ENCODE data around the gene CD200R1L.

CD200R1L gene

DNA sequence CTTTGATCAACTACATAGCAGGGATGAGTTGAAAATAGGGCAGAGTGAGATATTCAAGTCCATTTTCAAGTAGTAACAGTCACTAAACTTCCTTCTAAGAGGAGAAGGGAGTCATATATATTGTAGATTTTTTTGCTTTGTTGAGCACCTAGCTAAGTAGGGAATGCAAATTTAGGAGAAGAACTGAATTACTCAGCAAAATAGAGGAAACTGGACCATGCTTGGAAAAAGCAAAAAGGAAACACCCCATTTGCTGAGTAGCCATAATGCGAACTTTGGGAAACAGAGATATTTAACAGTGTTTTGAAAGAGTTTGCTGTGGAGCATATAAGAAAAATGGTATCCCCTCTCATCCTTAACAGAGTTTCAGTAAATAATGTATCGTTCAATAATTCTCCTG, 54.9 kb downstream of the CD200R1L start:
- no peak for DNase-seq (ENCODE audit: low spot score)

- DNase-seq (ENCODE audit: low spot score): no peak
These were observed 56.9 kb downstream of the CD200R1L start for GRCh38 chr3:112789787-112790186.

- DNase-seq (ENCODE audit: low spot score): no peak
These were observed 59.6 kb downstream of the CD200R1L start for GRCh38 chr3:112786881-112787579.

- DNase-seq (ENCODE audit: low spot score): no peak
These were observed 60.6 kb downstream of the CD200R1L start for GRCh38 chr3:112786002-112786590.

DNA sequence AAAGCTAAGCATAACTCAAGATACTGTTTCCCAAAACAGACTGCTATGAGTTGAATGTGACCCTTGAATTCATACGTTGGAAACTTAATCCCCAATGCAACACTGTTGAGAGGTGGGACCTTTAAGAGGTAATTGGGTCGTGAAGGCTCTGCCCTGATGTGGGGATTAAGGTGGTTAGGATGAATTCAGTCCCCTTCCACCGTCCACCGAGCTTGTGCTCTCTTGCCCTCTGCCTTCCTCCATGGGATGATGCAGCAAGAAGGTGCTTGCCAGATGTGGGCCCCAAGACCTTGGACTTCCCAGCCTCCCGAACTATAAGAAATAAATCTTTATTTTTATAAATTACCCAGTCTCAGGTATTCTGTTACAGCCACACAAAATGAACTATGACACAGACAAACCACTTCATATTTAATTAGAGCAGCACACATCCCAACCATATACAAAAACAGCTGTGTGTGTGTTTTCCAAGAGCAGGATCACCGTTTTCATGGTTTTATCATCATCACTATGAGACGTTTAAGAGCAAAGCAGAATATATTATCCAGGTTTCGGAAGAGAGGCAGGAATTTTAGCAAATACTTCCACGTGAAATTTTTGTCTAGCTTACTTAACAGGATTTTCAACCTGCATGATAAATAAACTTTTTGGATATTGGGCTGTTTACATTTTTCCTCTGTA, 61.2 kb downstream of the CD200R1L start:
- no peak for DNase-seq (ENCODE audit: low spot score)

GRCh38 chr3:112782491-112782890, 64.2 kb downstream of the CD200R1L start:
- DNase-seq (ENCODE audit: low spot score): no peak

- DNase-seq (ENCODE audit: low spot score): no peak
These were observed 65.1 kb downstream of the CD200R1L start for GRCh38 chr3:112781599-112781998.

DNA sequence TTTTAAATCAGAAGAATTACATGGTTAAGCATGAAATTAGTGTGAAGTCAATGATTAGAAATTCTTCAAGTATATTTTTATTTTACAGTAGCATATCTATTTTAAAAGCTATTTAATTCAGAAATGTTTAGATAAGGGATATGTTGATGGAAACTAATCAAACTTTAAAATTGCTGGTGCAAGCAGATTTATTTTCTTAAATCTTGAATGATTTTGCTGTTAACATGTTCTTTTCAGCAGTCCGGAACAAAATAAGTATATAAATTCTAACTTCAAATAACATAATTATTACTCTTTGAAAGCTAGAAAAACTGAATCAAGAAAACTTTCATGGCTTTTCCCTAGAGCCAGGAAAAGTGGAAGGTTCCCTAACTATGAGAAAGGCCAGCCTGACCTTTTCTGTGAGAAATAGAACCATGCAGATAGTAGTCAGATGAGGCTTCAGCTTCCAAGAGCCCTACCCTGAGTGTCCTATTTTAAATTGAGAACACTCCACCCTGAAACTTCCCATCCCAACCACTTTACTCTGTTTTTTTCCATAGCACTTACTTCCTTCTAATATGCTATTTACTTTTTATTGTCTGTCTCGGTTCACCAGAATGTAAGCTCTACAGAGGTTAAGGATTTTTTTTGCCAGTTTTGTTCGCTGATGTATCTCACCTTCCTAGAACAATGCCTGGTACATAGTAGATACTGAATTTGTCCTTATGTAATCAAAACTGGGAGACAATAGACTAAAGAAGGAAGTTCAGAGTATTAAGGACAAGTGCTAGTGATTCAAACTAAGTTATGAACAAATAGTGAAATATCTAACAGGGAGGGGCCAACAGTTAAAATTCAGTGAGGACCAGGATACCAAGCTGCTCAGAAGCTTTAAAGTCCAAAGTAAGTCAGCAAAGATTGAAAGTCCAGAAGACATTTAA, 66.8 kb downstream of the CD200R1L start:
- no peak for DNase-seq (ENCODE audit: low spot score)

DNA sequence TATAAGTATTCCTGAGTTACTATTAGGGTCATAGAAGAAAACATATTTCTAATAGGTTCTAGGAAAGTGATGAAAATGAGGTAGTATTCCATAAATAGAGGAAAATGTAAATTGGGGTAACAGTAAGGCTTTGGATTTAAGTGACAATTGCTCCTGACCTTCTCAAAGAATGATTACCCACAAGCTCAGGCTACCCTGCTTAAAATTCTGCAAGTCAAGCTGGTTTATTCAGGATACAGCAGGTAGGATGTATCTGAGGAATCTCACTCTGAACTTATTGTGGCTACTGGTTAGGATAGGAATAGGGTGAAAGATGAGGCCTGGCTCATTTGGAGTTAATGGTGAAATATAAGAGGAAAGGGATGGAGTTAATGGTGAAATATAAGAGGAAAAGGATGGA, 67.7 kb downstream of the CD200R1L start:
- no peak for DNase-seq (ENCODE audit: low spot score)

- no peak for DNase-seq (ENCODE audit: low spot score)
These were observed 68.2 kb downstream of the CD200R1L start for GRCh38 chr3:112778353-112778948.

- DNase-seq (ENCODE audit: low spot score): no peak
These were observed 68.9 kb downstream of the CD200R1L start for GRCh38 chr3:112777811-112778210.

DNA sequence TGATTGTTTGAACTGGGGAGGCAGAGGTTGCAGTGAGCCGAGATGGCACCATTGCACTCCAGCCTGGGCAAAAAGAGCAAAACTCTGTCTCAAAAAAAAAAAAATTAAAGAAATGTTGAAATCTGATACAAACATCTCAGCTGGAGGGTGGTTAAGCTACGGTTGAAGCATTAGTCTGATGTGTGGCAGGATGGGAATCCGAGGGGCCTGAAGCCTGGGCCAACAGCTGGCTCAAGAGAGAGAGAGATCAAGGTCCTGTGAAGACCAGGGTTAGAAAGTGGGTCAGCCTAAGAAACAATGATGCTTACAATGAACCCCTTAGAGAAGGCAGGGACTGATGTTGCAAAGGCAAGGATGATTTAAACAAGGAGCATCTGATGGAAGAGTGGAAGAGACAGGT, 69.8 kb downstream of the CD200R1L start:
- no peak for DNase-seq (ENCODE audit: low spot score)

DNA sequence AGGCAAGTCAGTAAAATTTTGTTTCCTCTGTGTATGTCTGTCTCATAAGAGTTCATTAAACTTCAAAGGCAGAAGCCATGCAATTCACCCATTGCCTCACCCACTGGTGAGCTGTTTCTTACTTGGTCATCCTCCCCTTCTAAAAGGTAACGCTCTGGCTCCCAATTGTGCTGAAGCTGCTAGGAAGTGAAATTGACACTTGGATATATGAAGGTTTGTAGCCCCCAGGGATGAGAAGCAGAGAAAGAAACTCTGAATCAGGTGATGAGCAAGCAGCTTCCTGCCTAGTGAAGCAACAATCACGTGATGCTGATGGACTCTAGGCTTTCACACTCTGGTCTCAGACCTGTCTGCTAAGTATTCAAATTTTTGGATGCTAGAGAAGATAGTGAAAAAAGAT, 70.7 kb downstream of the CD200R1L start:
- DNase-seq (ENCODE audit: low spot score): no peak

DNA sequence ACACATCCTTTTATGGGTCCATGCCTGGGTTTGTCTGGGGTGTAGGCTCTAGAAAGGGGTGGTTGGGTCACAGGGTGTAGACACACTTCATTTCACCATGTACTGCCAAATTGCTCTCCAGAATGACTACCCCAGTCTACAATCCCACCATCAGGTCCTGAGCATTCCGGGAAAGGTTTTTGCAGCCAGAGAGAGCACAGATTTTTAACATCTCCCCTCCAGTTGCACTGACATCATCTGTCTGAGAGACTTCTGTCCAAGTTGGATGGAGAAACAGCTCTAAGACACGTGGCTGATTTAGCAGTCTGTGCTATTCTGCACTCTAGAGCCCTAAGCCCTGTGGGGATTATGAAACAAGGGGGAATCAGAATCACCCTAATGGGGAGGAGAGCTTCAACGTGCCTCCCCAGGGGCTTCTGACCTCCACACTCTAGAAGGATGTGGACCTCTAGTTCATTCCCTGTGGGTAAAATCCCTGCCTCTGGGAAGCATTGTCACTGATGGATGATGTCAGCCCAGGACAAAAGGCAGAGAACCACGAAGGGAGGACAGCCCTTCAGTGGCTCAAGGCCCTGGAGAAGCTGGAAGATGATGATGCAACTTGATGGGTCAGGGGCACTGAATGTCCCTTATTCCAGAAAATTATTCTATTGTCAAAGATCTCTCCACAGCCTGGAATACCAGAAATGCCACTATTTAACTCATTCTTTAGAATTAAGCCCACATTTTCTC, 71.5 kb downstream of the CD200R1L start:
- no peak for DNase-seq (ENCODE audit: low spot score)

GRCh38 chr3:112774293-112774926, 72.3 kb downstream of the CD200R1L start:
- DNase-seq (ENCODE audit: low spot score): no peak

- no peak for DNase-seq (ENCODE audit: low spot score)
These were observed 72.8 kb downstream of the CD200R1L start for GRCh38 chr3:112773864-112774263.

GRCh38 chr3:112770951-112771350, 75.7 kb downstream of the CD200R1L start:
- DNase-seq (ENCODE audit: low spot score): no peak

DNA sequence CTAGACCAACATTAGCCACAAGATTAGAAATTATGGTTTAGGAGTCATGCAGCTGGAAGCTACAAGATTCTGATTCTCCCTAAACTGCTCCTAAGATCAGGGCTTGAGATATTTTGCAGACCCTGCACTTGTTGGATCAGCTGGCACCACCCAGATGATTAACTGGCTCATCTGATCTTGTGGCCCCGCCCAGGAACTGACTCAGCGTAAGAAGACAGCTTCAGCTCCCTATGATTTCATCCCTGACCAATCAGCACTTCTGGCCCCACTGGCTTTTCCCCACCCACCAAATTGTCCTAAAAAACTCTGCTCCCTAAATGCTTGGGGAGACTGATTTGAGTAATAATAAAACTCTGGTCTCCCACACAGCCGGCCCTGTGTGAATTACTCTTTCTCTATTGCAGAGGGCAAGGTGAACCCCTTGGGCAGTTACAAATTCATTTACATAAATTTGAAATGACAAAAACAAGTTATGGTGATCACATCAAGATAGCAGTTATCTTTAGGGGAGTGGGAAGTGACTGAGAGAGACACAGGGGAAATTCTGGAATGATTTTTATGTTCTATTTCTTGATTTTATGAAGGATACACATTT, 76.5 kb downstream of the CD200R1L start:
- DNase-seq (ENCODE audit: low spot score): no peak

- DNase-seq (ENCODE audit: low spot score): no peak
These were observed 77.2 kb downstream of the CD200R1L start for GRCh38 chr3:112769286-112769978.

All from SK-N-DZ (cell line).